NCI-H2196 treated with DMSO at 0.1 percent for 48 hours (cell line): Measurements from ENCODE around the gene COL23A1.
"Not testable (repeated sequence)": the region's sequence is repeated elsewhere in the genome, so short reads cannot be mapped to it uniquely, and the experiment has no call there.

Experiments used
- DNase-seq: peaks from one replicate; lab custom pipeline; 2025; ENCODE audit not compliant: unreplicated experiment; lab: John Stamatoyannopoulos, UW

The COL23A1 gene

DNA sequence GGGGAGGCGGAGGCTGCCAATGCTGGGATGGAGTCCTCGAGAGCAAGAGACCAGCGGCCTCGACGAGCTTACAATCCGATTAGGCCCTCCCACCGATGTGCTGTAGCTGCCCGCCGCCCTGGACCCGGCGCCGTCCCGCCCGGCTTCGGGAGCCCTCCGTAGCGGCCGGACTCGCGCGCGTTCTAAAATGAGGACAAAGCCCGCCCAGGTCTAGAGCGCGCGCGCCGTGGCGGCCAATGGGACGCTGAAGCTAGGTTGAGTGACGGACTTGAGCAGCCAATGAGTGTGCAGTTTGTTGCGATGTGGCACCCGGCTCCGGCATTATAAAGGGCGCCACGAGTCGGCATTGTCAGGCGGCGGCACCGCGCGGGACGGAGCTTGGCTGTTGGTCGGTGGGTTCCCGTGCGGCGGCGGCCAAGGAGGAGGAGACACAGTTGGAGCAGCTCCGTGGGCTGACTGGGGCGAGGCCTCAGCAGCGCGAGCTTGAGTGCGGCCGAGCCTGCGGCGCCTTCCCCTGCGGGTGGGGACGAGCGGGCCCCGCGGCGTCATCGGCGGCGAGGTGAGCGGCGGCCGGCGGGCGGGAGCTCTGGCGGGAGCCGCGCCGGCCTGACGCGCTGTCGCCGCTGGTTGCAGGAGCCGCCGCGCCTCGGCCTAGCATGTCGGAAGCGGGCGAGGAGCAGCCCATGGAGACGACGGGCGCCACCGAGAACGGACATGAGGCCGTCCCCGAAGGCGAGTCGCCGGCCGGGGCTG is 385.8 kb downstream of the COL23A1 start, which contains the start of gene HNRNPAB:
HNRNPAB (plus strand) TSS at position 352 of the 753 bp plus-strand sequence; CDS start at position 657, 305 bp downstream.
- peak; percentile 71 for DNase-seq

DNA sequence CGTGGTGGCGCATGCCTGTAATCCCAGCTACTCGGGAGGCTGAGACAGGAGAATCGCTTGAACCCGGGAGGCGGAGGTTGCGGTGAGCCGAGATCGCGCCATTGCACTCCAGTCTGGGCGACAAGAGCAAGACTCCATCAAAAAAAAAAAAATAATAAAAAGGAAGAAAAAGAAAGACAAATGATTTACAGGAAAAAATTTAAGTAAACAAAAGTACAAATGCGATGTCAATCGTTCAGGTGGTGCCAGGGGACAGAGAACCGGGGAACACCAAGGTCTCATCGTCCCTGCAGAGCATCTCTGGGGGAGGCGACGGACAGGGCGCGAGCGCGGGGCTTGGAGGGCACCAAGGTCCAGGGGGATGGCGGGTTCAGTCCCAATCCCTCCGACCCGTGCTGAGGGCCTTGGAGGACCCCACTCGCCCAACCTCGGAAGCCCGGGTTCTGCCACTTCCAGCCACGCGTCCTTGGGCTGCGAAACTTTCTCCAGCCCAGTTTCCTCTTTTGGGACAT is 386.5 kb downstream of the COL23A1 start:
- DNase-seq: no peak

DNA sequence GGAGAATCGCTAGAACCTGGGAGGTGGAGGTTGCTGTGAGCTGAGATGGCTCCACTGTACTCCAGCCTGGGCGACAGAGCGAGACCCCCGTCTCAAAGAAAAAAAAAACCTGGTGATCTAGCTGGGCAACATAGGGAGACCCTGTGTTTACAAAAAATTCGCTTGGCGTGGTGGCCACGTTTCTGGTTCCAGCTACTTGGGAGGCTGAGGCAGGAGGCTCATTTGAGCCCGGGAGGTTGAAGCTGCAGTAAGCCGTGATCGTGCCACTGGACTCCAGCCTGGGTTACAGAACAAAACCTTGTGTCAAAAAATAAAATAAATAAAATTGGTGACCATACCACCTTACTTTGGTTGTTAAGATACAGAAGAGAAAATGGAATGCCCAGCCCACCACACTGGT is 387.7 kb downstream of the COL23A1 start:
- DNase-seq: no peak

DNA sequence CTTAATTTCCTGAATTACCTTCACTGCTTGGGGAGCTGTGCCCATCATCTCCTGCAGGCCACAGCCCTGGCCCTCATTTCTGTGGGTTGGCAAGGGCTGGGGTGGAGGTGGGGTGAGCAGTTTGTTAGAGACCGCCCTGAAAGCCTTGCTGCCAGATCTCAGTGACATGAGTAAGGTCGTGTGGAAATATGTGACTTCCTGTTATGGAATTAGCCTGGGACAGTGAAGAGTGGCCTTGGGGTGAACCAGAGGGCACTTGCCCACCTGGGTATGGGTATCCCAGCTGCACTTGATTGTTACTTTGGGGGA is 388.3 kb downstream of the COL23A1 start:
- DNase-seq: no peak

DNA sequence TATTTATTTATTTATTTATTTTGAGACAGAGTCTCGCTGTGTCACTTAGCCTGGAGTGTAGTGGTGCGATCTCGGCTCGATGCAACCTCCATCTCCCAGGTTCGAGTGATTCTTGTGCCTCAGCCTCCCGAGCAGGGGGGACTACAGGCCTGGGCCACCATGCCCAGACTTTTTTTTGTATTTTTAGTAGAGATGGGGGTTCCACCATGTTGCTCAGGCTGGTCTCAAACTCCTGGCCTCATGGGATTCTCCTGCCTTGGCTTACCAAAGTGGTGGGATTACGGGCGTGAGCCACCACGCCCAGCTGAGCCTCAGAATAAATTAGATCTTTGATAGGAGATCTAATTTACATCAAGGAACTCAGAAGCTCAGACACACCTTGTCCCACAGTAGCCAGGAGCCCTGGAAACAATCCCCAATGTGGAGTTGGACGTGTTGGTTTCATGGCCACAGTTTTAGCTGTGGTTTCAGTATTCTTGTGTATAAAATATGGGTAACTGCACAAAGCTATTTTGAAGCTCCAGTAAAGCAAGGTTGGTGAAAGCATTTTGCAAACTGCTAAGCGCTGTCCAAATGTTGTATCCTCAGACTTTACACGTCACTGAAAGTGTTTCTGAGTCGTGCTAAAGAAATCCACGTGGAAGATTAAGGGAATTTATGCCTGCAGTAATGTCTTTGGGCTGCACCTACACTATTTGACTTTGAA is 388.8 kb downstream of the COL23A1 start:
- DNase-seq: no peak

DNA sequence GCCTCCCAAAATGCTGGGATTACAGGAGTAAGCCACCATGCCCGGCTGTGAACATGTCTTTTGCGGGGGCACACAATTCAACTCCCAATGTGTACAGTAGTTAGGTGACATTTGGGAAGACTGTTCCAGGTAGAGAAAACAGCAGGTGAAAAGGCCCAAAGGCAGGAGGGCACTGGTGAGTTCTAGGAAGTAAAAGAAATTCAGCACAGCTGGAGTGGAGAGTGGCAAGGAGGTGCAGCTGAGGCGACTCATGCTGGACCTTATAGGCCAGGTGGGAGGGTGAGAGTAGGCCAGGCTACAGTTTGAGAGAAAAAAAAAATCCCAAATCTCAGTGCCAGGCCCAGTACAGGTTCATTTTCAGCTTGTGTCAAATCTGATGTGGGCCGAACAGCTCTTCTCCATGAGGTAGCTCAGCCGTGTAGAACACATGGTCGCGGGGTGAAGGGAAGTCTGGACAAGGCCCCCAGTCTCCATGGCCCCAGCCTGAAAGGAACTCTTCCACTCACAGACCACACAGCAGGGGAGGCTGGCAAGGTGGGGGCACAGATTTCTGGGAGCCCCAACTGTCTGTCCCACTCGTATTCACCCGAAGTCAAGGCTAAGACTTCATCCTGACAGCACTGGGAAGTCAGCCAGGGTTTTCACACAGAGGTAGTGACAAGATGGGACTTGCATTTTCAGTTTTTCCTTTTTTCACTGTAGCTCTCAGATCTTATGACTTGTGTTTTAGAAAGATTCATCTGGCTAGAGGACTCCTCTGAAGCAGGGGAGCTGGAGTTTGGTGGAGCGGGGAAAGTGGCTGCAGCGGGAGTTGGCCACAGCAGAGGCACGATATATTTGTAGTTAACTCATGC is 390.4 kb downstream of the COL23A1 start:
- no peak for DNase-seq

DNA sequence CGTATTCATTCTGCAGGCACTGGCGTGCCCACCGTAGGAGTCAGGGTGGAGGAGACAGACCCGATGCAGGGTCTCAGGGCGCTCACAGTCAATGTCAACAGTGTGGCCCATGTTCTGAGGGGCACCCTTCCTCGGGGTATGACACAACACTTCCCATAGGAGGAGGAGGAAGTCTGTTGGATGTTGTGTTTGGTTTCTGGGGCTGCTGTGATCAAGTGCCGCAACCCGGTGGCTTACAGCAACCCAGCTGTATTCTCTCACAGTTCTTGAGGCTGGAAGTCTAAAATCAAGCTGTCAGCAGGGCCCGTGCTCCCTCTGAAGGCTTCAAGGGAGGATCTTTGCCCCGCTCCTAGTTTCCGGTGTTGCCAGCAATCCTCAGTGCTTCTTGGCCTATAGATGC is 391.5 kb downstream of the COL23A1 start:
- DNase-seq: no peak

DNA sequence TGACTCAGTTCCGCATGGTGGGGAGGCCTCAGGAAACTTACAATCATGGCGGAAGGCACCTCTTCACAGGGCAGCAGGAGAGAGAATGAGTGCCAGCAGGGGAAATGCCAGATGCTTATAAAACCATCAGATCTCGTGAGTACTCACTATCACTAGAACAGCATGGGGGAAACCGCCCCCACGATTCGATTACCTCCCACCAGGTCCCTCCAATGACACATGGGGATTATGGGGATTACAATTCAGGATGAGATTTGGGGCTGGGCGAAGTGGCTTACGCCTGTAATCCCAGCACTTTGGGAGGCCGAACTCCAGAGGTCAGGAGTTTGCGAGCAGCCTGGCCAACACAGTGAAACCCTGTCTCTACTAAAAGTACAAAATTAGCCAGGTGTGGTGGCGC is 392.0 kb downstream of the COL23A1 start:
- DNase-seq: not testable (repeated sequence)

DNA sequence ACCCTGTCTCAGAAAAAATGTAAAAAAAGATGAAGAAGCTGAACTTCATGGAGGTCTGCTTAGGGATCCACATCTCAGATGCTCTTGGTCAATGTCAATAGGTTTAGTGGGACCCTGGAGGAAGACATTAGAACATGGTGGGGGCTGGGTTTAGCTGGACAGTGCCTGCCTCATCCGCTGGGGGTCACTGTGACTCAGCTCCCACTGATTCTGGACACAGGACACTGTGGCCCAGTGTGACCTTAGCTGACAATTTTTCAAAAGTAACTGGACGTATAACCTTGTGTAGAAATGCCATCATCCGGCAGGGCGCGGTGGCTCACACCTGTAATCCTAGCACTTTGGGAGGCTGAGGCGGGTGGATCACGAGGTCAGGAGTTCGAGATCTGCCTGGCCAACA is 393.2 kb downstream of the COL23A1 start:
- DNase-seq: no peak

DNA sequence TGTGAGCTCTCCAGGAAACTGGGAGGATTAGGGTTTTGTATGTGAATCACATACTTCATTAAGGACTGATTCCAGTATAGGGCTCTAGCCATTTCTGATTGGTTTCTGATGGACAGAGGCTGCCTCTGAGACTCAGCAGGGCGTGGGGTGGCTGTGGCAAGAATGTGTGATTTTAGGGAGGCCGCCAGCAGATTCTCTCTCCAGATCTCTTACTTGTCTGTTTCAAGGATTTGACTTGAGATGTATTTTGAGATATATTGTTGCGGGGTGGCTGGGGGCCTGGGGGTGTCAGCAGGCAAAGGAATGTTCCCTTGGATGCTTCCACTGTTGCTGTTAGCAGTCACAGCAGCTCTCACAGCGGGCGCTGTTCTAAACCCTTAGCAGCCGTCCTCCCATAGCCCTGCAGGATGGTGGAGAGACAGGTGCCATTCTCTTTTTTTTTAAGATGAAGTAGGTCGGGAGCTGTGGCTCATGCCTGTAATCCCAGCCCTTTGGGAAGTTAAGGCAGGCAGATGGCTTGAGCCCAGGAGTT is 393.8 kb downstream of the COL23A1 start:
- DNase-seq: no peak

DNA sequence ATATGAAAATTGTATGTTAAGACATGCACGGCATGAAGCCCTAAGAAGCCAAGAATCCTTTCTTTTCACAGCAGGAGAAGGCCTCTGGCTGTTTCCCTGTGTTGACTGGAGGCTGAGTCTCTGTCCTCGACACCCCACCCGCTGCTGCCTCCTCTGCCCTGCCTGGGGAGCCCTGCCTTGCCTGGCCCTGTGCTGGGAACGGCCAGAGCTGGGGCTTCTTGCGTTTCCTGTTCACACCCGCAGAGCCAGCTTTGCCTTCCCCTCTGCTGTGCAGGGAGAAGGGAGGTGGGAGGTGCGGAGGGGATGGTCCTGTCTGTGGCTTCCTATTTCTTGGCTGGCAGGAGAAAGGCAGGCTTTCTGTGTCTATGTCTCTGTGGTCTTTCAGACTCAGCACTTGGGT is 396.2 kb downstream of the COL23A1 start:
- no peak for DNase-seq

DNA sequence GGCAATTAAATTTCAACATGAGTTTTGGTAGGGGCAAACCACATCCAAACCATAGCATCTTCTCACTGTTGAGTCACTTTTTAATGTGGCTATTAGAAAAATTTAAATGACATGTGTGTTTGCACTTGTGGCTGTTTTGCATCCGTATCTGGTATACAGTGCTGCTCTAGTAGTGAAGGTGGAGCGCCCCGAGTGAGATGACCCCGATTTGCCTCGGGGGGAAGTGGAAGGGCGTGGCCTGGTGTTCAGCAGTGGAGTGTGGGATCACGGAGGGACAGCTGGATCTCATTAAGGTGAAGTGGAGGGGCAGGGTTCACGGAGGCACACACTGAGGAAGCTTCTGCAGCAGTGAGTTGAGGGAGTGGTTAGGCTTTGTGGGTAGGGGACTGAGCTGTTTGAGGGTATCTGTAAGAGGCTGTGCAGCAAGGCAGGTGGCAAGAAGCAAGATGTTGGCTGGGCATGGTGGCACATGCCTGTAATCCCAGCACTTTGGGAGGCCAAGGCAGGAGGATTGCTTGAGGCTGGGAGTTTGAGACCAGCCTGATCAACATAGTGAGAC is 396.9 kb downstream of the COL23A1 start:
- no peak for DNase-seq

DNA sequence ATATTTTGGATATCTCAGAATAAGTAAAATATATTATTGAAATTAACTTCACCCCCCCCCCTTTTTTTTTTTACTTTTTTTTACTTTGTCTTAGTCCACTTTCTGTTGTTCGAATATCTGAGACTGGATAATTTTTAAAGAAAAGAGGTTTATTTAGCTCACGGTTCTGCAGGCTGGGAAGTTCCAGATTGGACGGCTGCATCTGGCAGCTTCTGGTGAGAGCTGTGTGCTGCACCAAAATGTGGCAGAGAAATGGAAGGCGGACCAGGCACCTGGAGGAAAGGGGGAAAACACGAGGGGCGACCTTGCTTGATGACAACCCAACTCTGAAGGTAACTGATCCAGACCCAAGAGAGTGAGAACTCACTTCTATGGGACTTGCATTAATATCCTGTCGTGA is 397.4 kb downstream of the COL23A1 start:
- no peak for DNase-seq

DNA sequence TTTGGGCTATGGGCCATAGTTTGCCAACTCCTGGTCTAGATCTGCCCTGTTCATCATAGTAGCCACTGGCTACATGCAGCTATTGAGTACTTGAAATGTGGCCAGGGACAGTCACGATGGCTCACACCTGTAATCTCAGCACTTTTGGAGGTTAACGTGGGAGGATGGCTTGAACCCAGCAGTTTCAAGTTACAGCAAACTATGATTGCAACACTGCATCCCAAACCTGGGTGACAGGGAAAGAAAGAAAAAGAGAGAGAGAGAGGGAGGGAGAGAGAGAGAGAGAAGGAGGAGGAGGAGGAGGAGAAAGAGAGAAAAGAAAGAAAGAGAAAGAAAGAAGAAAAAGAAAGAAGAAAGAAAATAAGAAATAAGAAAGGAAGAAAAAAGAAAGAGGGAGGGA is 397.9 kb downstream of the COL23A1 start:
- peak; percentile 19 for DNase-seq

DNA sequence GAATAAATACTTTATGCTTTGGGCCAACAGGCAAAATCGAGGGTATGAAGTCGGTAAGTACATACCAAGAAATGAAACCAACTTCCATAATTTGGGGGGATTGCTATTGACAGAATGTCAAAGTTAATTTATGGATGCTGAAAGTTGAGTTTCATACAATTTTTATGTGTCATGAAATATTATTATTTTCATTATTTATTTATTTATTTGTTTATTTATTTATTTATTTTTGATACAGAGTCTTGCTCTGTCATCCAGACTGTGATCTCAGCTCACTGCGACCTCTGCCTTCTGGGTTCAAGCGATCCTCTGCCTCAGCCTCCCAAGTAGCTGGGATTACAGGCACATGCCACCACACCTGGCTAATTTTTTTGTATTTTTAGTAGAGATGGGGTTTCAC is 398.5 kb downstream of the COL23A1 start:
- DNase-seq: no peak

DNA sequence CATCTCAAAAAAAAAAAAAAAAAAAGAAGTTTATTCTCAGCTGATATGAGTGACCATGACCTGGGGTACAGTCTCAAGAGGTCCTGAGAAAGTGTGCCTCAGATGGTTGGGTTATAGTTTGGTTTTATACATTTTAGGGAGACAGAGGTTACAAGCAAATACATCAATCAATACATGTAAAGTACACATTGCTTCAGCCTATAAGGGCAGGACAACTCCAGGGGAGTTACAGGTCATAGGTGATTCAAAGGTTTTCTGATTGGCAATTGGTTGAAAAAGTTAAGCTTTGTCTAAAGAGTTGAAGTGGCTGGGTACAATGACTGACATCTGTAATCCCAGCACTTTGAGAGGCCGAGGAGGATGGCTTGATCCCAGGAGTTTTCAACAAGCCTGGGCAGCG is 400.8 kb downstream of the COL23A1 start:
- DNase-seq: no peak
